ENCODE results near the gene MOB3B.
"Not testable (repeated sequence)": the region's sequence is repeated elsewhere in the genome, so short reads cannot be mapped to it uniquely, and the experiment has no call there.

MOB3B gene

GRCh38 chr9:27450752-27451151, 78.9 kb downstream of the MOB3B start:
- no peak overlapping the region for H3K4me3 ChIP-seq (ENCODE audit: low read length)
- no peak for DNase-seq (ENCODE audit: low read depth)
- no peak for TF ChIP-seq CTCF (conservative IDR thresholded peaks at IDR 0.05; ENCODE audit: low read length)

- H3K4me3 ChIP-seq (ENCODE audit: low read length); DNase-seq (ENCODE audit: low read depth): not testable (repeated sequence)
Observed at GRCh38 chr9:27448356-27448755, 81.3 kb downstream of the MOB3B start.

GRCh38 chr9:27447031-27447683, 82.5 kb downstream of the MOB3B start:
- TF ChIP-seq CTCF (conservative IDR thresholded peaks at IDR 0.05; ENCODE audit: low read length), result no peak
- H3K4me3 ChIP-seq (ENCODE audit: low read length), result no peak overlapping the region
- no peak for DNase-seq (ENCODE audit: low read depth)

- H3K4me3 ChIP-seq (ENCODE audit: low read length), result no peak overlapping the region
- no peak for DNase-seq (ENCODE audit: low read depth)
- no peak for TF ChIP-seq CTCF (conservative IDR thresholded peaks at IDR 0.05; ENCODE audit: low read length)
Observed at GRCh38 chr9:27445688-27446087, 83.9 kb downstream of the MOB3B start.

GRCh38 chr9:27445057-27445595, 84.5 kb downstream of the MOB3B start:
- TF ChIP-seq CTCF (conservative IDR thresholded peaks at IDR 0.05; ENCODE audit: low read length), result no peak
- no peak overlapping the region for H3K4me3 ChIP-seq (ENCODE audit: low read length)
- DNase-seq (ENCODE audit: low read depth), result no peak

GRCh38 chr9:27442464-27442863, 87.2 kb downstream of the MOB3B start:
- peak; percentile 14 for DNase-seq (ENCODE audit: low read depth)
- H3K4me3 ChIP-seq (ENCODE audit: low read length), result no peak overlapping the region
- no peak for TF ChIP-seq CTCF (conservative IDR thresholded peaks at IDR 0.05; ENCODE audit: low read length)

- TF ChIP-seq CTCF (conservative IDR thresholded peaks at IDR 0.05; ENCODE audit: low read length), result no peak
- no peak overlapping the region for H3K4me3 ChIP-seq (ENCODE audit: low read length)
- DNase-seq (ENCODE audit: low read depth), result no peak
Observed at GRCh38 chr9:27441741-27442070, 87.9 kb downstream of the MOB3B start.

Measured in AG10803 (cell line).